OCI-LY3 (cell line): ENCODE results near the gene GABRA1.

Experiments used
- H2AFZ ChIP-seq: fragments of 200-600, 300-600 bp; shearing (Covaris generic); 2 replicates; pipeline ENCODE4 v1.6.0; 2014; ENCODE audit warnings: antibody characterized with exemption, low read depth, low read length
- H3K27ac ChIP-seq: fragments of 200-600, 300-600 bp; sonication (generic); 2 replicates; pipeline ENCODE4 v1.5.1; 2014; ENCODE audit warnings: mild to moderate bottlenecking, low read length, moderate library complexity, mixed read lengths
- H3K27me3 ChIP-seq: fragments of 200-600, 300-600 bp; sonication (generic); 2 replicates; pipeline ENCODE4 v1.6.1; 2014; ENCODE audit warnings: low read depth, low read length, mixed read lengths
- H3K36me3 ChIP-seq: fragments of 200-600, 300-600 bp; sonication (generic); replicated peaks from 2 replicates; pipeline ENCODE3; 2014; ENCODE audit warnings: low read depth, low read length, mixed read lengths
- H3K4me1 ChIP-seq: fragments of 300-600, 200-600 bp; sonication (generic); 2 replicates; pipeline ENCODE4 v1.6.1; 2014; ENCODE audit warnings: low read length, mixed read lengths
- H3K4me2 ChIP-seq: fragments of 200-600, 300-600 bp; sonication (generic); 2 replicates; pipeline ENCODE4 v1.6.1; 2014; ENCODE audit warnings: low read length, mixed read lengths
- H3K4me3 ChIP-seq: fragments of 300-600, 200-600 bp; sonication (generic); 2 replicates; pipeline ENCODE4 v1.5.1; 2014; ENCODE audit warnings: antibody characterized with exemption, mild to moderate bottlenecking, low read length, moderate library complexity
- H3K79me2 ChIP-seq: fragments of 300-600, 200-600 bp; shearing (Covaris generic); 2 replicates; pipeline ENCODE4 v1.6.1; 2014; ENCODE audit warnings: mild to moderate bottlenecking, low read length, mixed read lengths
- H3K9ac ChIP-seq: fragments of 300-600, 200-600 bp; shearing (Covaris generic); 2 replicates; pipeline ENCODE4 v1.6.0; 2014; ENCODE audit warnings: mild to moderate bottlenecking, low read length, moderate library complexity
- H3K9me3 ChIP-seq: fragments of 200-600, 300-600 bp; shearing (Covaris generic); 2 replicates; pipeline ENCODE4 v1.6.1; 2014; ENCODE audit warnings: low read length, mixed read lengths; ENCODE audit not compliant: insufficient read depth
- H4K20me1 ChIP-seq: fragments of 200-600, 300-600 bp; sonication (generic); 2 replicates; pipeline ENCODE4 v1.6.1; 2016; ENCODE audit warnings: low read length, mixed read lengths; ENCODE audit not compliant: insufficient read depth
- EZH2phosphoT487 ChIP-seq: fragments of 200-600 bp; shearing (Covaris generic); IDR thresholded peaks from 2 replicates; pipeline ENCODE4 v1.6.1; 2018; ENCODE audit warnings: antibody characterized with exemption, mixed run types, low read depth
- TF ChIP-seq, protein P1 (sequence below): fragments of 200-600, 300-600 bp; sonication (generic); IDR thresholded peaks from 2 replicates; pipeline ENCODE4 v1.5.1; 2014; ENCODE audit warnings: antibody characterized with exemption, low read length, low read depth

GABRA1 gene

GRCh38 chr5:161944974-161945373 is 97.1 kb downstream of the GABRA1 start:
- Histone ChIP-seq H3K27ac (no peak overlapping the region), H3K36me3 (no peaks in the 10 kb centered on the region), H2AFZ (no peak overlapping the region), H3K9me3 (no peaks in the 10 kb centered on the region), H3K4me2 (no peak overlapping the region), H3K79me2 (no peaks in the 10 kb centered on the region), H3K4me3 (no peak overlapping the region), H3K9ac (no peak overlapping the region), H3K4me1 (no peaks in the 10 kb centered on the region), H4K20me1 (no peaks in the 10 kb centered on the region), H3K27me3 (no peaks in the 10 kb centered on the region)
- no peak for TF ChIP-seq EZH2phosphoT487
- TF ChIP-seq, protein P1, sequence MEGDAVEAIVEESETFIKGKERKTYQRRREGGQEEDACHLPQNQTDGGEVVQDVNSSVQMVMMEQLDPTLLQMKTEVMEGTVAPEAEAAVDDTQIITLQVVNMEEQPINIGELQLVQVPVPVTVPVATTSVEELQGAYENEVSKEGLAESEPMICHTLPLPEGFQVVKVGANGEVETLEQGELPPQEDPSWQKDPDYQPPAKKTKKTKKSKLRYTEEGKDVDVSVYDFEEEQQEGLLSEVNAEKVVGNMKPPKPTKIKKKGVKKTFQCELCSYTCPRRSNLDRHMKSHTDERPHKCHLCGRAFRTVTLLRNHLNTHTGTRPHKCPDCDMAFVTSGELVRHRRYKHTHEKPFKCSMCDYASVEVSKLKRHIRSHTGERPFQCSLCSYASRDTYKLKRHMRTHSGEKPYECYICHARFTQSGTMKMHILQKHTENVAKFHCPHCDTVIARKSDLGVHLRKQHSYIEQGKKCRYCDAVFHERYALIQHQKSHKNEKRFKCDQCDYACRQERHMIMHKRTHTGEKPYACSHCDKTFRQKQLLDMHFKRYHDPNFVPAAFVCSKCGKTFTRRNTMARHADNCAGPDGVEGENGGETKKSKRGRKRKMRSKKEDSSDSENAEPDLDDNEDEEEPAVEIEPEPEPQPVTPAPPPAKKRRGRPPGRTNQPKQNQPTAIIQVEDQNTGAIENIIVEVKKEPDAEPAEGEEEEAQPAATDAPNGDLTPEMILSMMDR: no peak

DNA sequence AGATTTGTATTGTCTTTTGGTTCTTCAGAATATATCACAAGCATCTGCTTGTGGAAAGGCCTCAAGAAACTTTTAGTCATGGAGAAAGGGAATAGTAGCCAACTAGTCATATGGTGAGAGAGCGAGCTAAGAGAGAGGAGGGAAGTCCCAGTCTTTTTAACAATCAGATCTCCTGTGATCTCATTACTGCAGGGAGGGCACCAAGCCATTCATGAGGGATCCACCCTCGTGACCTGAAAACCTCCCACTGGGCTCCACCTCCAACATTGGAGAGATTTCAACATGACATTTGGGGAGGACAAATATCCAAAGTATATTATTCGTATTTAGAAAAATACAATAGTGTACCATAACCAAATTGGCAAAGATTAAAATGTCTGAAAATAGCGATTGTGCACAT is 99.0 kb downstream of the GABRA1 start:
- no peak overlapping the region for H3K4me3 ChIP-seq
- no peaks in the 10 kb centered on the region for H3K27me3 ChIP-seq
- H3K4me1 ChIP-seq: no peaks in the 10 kb centered on the region
- no peaks in the 10 kb centered on the region for H3K36me3 ChIP-seq
- H3K79me2 ChIP-seq: no peaks in the 10 kb centered on the region
- TF ChIP-seq, protein P1: no peak
- TF ChIP-seq EZH2phosphoT487: no peak
- no peak overlapping the region for H3K27ac ChIP-seq
- H3K4me2 ChIP-seq: no peak overlapping the region
- no peaks in the 10 kb centered on the region for H3K9me3 ChIP-seq
- H2AFZ ChIP-seq: no peak overlapping the region
- no peak overlapping the region for H3K9ac ChIP-seq
- H4K20me1 ChIP-seq: no peaks in the 10 kb centered on the region
